ENCODE results near the gene BMP5.

BMP5 gene

GRCh38 chr6:55802259-55802658 is 73.1 kb downstream of the BMP5 start:
- no peak for DNase-seq

- DNase-seq, result no peak
Measured at GRCh38 chr6:55798571-55798970, 76.8 kb downstream of the BMP5 start.

DNA sequence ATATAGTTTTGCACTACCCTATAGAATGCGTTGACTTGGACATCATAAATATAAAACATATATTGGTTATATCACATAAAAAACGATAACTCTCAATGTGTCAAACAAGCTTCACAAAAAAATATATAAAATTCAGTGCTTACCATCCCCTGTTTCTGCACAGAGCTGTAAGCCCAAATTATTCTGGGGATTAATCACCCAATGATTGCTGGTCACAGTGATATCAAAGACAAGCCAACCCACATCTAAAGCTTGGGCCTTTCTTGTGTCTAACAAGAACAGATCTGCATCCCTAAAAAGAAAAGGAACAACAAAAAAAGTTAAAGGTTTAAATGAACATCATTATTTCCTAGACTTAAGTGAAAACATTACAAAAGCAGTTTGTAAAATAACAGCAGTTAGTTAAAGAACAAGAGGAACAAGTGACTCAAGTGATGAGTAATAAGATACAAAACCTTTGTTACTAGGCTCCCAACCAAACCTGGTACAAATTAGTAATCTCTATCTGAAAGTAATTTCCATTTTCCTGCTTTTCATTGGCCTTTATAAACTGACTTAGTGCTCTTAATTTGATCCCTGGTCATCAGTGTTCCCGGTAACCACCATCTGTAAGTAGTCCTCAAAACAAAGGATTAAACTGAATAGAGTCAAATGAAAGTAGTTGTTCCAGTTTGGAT is 81.1 kb downstream of the BMP5 start:
- no peak for DNase-seq

GRCh38 chr6:55785273-55785672 is 90.1 kb downstream of the BMP5 start:
- DNase-seq, result no peak

DNA sequence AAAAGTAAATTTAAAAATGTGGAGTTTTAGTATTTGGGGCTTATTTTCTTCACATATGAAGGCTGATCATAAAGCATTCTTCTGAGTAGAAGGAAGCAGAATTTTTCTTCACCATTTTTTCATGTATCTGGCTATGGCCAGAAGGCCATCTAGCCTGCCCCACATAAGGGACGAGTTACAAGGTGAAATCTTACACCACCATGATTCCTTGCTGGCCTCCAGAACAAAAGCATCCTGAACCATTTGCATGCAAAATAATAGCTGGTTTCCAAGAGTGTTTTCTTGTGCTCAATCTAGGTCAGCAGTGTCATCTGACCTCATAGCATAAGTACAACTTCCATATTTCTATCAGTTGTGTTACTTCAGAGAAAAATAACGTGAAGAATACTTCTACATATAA is 93.1 kb downstream of the BMP5 start:
- no peak for DNase-seq

DNA sequence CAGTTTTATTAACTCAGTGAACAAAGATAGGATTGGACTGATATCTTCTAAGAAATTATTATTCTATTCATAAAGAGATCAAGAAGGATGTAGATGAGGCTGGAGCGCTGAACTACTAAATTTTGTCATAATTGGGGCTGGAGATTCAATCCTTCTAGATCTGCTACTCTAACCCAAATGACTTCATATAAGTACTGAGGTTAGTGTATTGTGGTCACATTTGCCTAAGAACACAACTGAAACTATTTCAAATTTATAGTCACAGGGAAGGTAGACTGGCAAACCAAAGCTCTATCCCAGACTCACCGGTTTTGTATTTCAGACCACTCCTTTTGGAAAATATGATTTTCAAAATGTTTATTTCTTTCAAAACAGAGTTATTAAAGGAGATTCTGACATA is 96.7 kb downstream of the BMP5 start:
- no peak for DNase-seq

DNA sequence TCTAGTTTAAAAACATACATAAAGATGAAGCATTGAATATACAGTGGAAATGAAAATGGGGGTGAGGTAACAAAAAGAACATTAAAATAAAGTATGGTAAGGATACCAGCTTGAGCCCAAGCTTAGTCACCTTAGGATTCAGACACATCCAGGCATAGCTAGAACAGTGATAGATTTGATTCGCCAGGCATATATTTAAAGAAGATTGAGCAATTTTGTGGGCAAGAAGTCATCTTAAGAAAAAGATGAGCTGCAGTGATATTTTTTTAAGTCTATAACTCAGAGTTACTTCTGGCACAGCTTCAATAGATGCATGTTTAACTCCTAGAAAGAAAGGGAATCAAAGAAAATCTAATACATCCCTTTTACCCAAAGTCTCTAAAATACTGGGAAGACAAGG is 97.9 kb downstream of the BMP5 start:
- no peak for DNase-seq

- DNase-seq, result no peak
Measured at GRCh38 chr6:55776113-55776512, 99.3 kb downstream of the BMP5 start.

GRCh38 chr6:55775029-55775318 is 100.4 kb downstream of the BMP5 start:
- no peak for DNase-seq

DNA sequence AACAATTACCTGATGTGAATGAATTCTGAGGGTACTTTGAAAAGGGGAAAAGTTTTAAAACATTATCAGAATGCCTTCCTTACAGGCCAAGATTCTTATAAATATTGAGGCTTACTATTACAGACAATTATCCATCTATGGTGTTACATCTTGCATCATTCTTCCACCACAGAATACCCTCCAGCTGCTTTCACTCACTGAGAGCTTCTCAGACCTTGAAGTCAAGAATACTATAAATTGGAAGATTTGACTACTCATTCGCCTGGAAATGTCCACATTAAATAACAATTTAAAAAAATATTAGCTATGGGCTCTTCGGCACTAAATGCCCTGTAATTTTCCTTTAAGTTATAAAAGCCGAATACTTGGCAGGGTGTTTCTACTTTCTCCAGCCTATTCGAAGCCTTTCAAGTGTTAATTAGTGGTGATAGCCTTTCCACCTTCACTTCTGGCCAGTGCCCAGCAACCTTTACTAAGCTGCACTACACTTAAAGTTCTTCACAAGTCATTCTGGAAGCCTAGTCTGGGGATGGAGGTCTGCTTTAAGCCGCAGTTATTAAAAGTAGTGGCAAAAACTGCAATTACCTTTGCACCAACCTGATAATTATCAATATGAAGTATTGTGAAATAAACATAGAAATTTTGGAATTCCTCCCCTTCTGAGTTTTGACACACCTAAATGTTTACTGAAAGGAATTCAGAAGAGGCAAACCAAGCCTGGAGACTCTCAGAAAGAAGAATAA is 100.9 kb downstream of the BMP5 start:
- no peak for DNase-seq

- DNase-seq, result no peak
Measured at GRCh38 chr6:55773620-55774216, 101.7 kb downstream of the BMP5 start.

DNA sequence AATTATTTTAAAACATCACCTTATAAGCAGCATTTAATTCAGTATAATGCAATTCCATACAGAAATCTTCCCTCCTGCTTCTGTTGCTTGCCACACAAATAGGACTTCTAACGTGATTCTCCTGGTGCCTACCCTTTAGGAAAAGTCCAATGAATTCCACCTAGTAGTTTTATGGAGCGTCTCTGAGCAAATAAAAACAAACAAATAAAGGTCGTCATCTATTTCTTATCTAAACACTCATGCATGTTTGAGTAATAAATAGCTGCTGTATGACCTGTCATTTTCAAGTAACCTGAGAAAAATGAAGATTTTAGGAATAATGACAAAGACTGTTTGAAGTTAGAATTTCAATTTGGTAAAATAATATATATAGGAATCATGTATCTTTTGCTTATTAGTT is 102.7 kb downstream of the BMP5 start:
- no peak for DNase-seq

DNA sequence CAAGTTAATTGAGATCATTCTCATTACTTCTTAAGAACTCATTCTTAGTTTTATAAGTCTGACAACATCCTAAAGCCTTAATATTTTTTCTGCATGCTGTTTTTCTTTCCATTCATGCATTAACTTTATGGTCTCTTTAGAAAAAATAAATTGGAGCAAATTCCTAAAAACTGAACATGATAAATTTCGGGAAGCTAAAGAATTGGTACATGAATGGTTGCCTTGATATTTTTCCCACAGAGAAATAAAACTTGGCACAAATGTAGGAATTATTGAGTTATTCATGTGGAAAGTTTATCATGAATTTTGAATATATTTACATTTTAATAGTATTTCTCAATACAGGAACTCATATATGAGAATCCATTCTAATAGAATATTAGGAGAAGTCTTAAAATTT is 115.9 kb downstream of the BMP5 start:
- DNase-seq, result no peak

GRCh38 chr6:55758156-55758937 is 117.0 kb downstream of the BMP5 start:
- no peak for DNase-seq

DNA sequence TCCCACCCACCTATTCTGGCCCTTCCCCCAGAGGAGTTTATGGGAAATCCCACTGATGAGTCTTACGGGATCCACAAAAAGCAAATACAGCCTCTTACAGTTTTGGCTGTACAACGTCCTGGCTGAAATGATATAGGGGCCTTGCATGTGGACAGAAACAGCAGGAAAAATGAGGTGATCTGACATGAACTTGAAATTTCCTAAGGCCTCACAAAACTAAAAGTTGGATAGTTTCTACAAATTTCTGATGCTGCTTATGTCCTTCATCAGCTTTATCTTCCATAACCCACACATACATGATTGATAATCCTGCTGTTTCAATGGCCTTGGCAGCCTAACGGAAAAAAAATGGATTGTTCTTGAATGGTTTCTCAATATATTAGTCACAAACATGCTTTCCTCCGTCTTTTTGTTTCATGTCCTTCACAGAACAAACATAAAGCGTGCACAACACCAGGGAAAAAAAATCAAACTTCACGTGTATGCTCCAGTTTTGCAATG is 118.8 kb downstream of the BMP5 start:
- no peak for DNase-seq

DNA sequence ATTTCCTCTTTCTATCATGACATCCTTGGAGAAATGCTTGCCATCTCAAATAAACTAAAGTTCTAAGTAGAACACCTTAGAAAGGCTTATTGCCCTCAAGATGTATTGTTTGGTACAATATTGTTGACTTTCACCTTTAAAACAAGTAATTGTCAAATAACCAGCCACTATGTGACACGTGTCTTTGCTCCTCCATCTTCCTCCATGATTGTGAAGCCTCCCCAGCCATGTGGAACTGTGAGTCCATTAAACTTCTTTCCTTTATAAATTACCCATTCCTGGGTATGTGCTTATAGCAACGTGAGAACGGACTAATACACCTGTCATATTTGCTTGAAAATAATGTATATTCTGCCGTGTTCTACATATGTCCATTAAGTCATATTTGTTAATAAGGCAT is 126.5 kb downstream of the BMP5 start:
- no peak for DNase-seq

- no peak for DNase-seq
Measured at GRCh38 chr6:55746473-55746872, 128.9 kb downstream of the BMP5 start.

GRCh38 chr6:55734256-55734655 is 141.1 kb downstream of the BMP5 start:
- no peak for DNase-seq

DNA sequence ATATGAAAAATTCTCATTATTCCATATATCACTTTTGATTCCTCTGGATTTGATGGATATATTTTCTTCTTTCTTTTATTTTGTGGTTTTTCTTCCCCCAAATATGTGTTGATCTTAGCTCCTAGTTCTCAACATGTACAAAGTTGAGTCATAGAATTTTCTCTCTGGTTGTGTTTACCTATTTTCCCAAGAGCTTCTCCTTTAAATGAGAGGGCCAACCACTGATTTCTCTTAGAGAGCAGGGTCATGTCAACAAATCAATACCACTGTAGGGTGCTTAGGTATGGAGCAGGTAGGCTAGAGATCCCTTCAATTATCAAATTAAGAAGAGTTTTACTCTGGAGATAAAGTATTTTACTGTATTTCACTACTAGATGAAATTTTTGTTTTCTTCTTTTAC is 145.7 kb downstream of the BMP5 start:
- DNase-seq, result no peak

- DNase-seq, result no peak
Measured at GRCh38 chr6:55726144-55726543, 149.2 kb downstream of the BMP5 start.

GRCh38 chr6:55714831-55715230 is 160.6 kb downstream of the BMP5 start:
- DNase-seq, result no peak

DNA sequence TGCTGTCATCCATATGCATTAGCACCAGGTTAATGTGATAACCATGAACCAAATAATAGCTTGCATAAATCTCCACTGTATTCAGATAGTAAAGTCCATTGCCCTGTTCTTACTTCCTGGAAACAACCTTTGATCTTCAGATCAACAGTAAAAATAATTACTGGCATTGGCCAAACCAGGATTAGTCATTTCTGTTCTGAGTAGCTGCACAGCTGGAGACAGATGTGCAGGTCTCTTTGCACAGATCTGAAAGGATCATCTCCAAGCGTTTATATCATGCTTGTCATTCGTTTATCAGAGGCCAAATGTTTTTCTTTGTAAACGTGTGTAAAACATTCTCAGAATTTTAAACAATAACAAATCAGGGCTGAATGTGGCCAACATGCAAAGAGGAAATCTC is 162.0 kb downstream of the BMP5 start:
- no peak for DNase-seq

DNA sequence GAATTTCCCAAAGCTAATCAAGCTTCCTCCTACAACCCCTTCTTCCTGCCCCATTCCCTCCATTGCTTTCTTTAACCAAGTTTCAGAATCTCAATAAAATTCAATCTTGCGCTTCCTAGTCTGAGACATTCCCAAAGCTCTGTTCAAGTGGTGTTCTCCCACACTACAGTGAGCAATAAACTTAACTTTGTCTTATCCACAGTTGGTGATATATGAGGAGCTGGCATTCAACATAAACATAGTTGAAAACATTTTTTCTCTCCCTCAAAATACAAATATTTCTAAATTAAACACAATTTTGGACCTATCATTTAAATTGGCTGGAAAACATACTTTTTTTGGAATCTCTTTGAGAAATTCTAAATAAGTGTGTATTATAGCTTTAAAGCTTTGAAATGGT is 166.7 kb downstream of the BMP5 start:
- DNase-seq, result no peak
